ENCODE measurements around the gene OR6K2.

Gene OR6K2

GRCh38 chr1:158681606-158682005 lies 18.8 kb downstream of the OR6K2 start:
- no peak for DNase-seq

GRCh38 chr1:158679289-158679688 lies 21.2 kb downstream of the OR6K2 start:
- no peak for DNase-seq

GRCh38 chr1:158675563-158676323 lies 24.7 kb downstream of the OR6K2 start:
- no peak for DNase-seq

GRCh38 chr1:158674302-158674701 lies 26.1 kb downstream of the OR6K2 start:
- no peak for DNase-seq

GRCh38 chr1:158666037-158666436 lies 34.4 kb downstream of the OR6K2 start:
- DNase-seq, result no peak

- no peak for DNase-seq
Observed at GRCh38 chr1:158654571-158654970, 45.9 kb downstream of the OR6K2 start.

GRCh38 chr1:158654086-158654485 lies 46.4 kb downstream of the OR6K2 start:
- no peak for DNase-seq

- no peak for DNase-seq
Observed at GRCh38 chr1:158652721-158653334, 47.6 kb downstream of the OR6K2 start.

Data from stimulated activated CD4-positive, alpha-beta T cell treated with anti-CD3 and anti-CD28 coated beads, Interleukin-2, amount 100 ng/mL, for 48 hours (primary cell).